Astrocyte (in vitro differentiated cells and primary cell): ENCODE data around the gene CACNA1C.

ENCODE experiments used
- CTCF ChIP-seq: IDR thresholded peaks from 2 replicates; pipeline ENCODE4 v1.5.1; 2011; ENCODE audit warnings: low read depth, mild to moderate bottlenecking, inconsistent platforms, low read length, moderate library complexity; ENCODE audit not compliant: insufficient read depth
- EZH2 ChIP-seq: IDR thresholded peaks from 2 replicates; pipeline ENCODE4 v1.6.1; 2012; ENCODE audit warnings: mild to moderate bottlenecking, low read length, inconsistent platforms; ENCODE audit not compliant: insufficient read depth

- TF ChIP-seq CTCF (no peak), EZH2 (no peak)
Measured at GRCh38 chr12:2341871-2342270, 289.1 kb downstream of the CACNA1C start.
